Left ventricle myocardium inferior (tissue), 1 donor: Measurements from ENCODE around the gene DLG5. TPM values are rescaled to one million over a fixed set of nuclear protein-coding genes. Genes with fewer than 3 reads are reported as not detected.

Experiments
- DNase-seq: peaks from one replicate; pipeline ENCODE4 v3.0.0-alpha.2; 2020
- H3K27ac ChIP-seq: fragments of 200-600 bp; replicated peaks from 2 replicates; pipeline ENCODE4 v1.8.0; 2021
- H3K27me3 ChIP-seq: fragments of 200-600 bp; 2 replicates; pipeline ENCODE4 v1.8.0; 2021; ENCODE audit warnings: low read depth
- H3K36me3 ChIP-seq: fragments of 200-600 bp; 2 replicates; pipeline ENCODE4 v1.8.0; 2021
- H3K4me1 ChIP-seq: fragments of 200-600 bp; 2 replicates; pipeline ENCODE4 v1.8.0; 2021
- H3K4me3 ChIP-seq: fragments of 200-600 bp; 2 replicates; pipeline ENCODE4 v1.8.0; 2021; ENCODE audit warnings: mild to moderate bottlenecking, moderate library complexity
- H3K9me3 ChIP-seq: fragments of 200-600 bp; replicated peaks from 2 replicates; pipeline ENCODE4 v1.8.0; 2021
- intact Hi-C: fragments of 100-400 bp; cut with micrococcal nuclease; formaldehyde crosslinking; loops from one replicate; pipeline ENCODE4 v1.11.0; 2022
- total RNA-seq: library from RNA; stranded (reverse); fragmentation: NEBNext Ultra II Directional; extraction: Animal tissue kit (Norgen Biotek cat#: 25700); gene quantifications from one replicate; pipeline ENCODE4 v1.2.1, GENCODE V29; 2021
- TF ChIP-seq, protein P1 (sequence below): fragments of 200-600 bp; IDR thresholded peaks from 2 replicates; pipeline ENCODE4 v1.8.0; 2021; ENCODE audit warnings: antibody characterized with exemption, mild to moderate bottlenecking, borderline replicate concordance
- donor health status: DM: no; HTN: yes; CAD: no; lungs with severe emphysema.

The DLG5 gene
- total RNA-seq, 1 donor from 2014 or later = 8.9 TPM

DNA sequence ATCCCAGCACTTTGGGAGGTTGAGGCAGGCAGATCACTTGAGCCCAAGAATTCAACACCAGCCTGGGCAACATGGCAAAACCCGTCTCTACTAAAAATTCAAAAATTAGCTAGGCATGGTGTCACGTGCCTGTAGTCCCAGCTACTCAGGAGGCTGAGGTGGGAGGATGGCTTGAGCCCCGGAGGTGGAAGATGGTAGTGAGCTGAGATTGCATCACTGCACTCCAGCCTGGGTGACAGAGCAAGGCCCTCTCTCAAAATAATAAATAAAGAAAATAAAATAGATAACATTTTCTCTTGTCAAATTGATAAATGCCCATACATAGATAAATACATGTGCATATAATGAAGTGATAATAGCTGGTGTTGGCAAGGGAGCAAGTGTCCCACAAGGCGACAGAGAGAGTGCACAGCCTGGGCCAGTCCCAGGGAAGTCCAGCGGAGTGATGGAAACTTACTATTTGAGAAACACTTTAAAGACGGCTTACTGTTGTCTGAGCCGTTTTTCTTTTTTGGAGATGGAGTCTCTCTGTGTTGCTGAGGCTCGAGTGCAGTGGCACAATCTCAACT lies 33.4 kb upstream of the DLG5 start:
- no peaks in the 10 kb centered on the region for H3K4me1 ChIP-seq
- no peak for DNase-seq
- TF ChIP-seq, protein P1, sequence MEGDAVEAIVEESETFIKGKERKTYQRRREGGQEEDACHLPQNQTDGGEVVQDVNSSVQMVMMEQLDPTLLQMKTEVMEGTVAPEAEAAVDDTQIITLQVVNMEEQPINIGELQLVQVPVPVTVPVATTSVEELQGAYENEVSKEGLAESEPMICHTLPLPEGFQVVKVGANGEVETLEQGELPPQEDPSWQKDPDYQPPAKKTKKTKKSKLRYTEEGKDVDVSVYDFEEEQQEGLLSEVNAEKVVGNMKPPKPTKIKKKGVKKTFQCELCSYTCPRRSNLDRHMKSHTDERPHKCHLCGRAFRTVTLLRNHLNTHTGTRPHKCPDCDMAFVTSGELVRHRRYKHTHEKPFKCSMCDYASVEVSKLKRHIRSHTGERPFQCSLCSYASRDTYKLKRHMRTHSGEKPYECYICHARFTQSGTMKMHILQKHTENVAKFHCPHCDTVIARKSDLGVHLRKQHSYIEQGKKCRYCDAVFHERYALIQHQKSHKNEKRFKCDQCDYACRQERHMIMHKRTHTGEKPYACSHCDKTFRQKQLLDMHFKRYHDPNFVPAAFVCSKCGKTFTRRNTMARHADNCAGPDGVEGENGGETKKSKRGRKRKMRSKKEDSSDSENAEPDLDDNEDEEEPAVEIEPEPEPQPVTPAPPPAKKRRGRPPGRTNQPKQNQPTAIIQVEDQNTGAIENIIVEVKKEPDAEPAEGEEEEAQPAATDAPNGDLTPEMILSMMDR = no peak
- intact Hi-C loops = no loop called here
- H3K27ac ChIP-seq = no peak overlapping the region
- H3K9me3 ChIP-seq = no peaks in the 10 kb centered on the region
- no peaks in the 10 kb centered on the region for H3K36me3 ChIP-seq
- no peak overlapping the region for H3K4me3 ChIP-seq
- peaks cover 11% of the 10 kb centered on the region for H3K27me3 ChIP-seq

DNA sequence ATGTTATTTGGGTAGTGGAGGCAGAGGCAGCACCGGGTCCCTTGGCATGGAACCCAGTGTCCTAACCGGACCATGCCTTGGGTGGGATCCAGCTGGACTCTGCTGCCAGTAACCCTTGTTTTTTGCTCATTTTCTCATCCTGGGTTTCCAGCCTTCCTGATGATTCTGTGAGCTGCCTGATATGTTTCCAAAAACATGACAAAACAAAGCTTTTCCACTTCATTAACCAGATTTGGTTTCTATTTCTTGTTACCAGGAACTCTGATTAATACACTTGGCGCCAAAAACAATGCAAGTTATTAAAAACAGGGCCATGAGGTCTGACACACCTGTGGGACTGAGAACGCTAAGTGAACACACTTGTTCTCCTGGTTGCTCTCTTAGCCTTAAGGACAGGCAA lies 32.8 kb upstream of the DLG5 start:
- no peaks in the 10 kb centered on the region for H3K9me3 ChIP-seq
- no peak overlapping the region for H3K27ac ChIP-seq
- TF ChIP-seq, protein P1 = no peak
- H3K36me3 ChIP-seq = no peaks in the 10 kb centered on the region
- intact Hi-C loops = no loop called here
- peaks cover 11% of the 10 kb centered on the region for H3K27me3 ChIP-seq
- no peak overlapping the region for H3K4me3 ChIP-seq
- H3K4me1 ChIP-seq = no peaks in the 10 kb centered on the region
- no peak for DNase-seq

DNA sequence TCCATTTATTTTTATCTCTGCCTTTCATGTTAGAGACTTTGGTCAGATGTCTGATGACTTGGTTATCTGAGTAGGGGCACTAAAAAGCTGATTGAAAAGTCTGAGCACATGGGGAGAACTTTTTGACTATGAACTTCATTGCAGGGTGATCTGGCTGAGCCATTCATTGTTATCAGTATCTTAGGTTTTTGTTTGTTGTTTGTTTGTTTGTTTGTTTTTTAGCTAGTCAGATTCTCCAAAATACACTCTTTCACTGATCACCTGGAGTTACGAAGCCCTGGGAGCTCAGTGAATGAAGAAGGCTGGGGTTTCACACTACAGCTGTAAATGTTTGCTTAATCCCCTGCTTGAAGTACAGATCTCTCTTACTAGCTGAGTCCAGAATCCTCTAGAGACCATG lies 28.6 kb upstream of the DLG5 start:
- Histone ChIP-seq H3K27me3 (peaks cover 11% of the 10 kb centered on the region), H3K4me3 (no peak overlapping the region), H3K36me3 (no peaks in the 10 kb centered on the region), H3K4me1 (no peaks in the 10 kb centered on the region), H3K27ac (no peak overlapping the region), H3K9me3 (peaks cover 32% of the 10 kb centered on the region)
- no peak for DNase-seq
- TF ChIP-seq, protein P1 = no peak
- intact Hi-C loops = no loop called here

DNA sequence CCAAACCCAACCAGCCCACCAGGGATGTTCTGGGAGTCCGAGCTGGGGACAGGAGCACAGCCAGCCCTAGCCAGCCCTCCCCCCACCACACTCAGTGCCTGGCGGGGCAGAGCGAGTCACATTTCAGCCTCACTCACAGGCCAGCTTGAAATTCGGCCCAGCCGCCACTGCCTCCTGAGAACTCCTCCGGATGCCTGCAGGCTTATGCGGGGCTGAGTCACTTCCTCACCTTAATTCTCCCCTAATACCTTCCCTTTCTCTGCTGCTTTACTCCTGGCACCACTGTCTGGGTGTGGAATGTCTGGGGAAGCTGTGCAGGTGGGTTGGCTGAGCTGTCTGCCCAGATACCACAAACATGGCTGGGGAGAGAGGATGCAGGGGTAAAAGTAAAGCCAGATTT lies 22.6 kb upstream of the DLG5 start:
- H3K27ac ChIP-seq = no peak overlapping the region
- H3K27me3 ChIP-seq = no peaks in the 10 kb centered on the region
- H3K36me3 ChIP-seq = no peaks in the 10 kb centered on the region
- H3K4me3 ChIP-seq = no peak overlapping the region
- no peaks in the 10 kb centered on the region for H3K4me1 ChIP-seq
- intact Hi-C loops = no loop called here
- no peak for DNase-seq
- TF ChIP-seq, protein P1 = no peak
- peaks cover 34% of the 10 kb centered on the region for H3K9me3 ChIP-seq

DNA sequence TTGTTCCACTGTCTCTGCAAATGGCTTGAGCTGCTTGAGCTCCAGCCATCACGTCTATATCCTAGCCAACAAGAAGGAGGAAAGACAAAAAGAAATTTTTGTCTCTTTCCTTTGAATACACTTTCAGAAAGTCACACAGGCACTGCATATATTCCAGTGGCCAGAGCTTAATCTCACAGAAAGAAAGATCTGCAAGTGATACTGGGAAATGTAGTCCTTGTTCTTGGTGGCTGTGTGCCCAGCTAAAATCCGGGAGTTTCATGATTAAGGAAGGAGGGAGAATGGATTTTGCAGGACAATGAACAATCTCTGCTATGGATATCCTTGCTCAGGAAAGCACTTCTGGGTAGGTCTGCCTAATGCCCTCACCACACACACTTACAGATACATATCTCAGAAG lies 19.5 kb upstream of the DLG5 start:
- TF ChIP-seq, protein P1 = no peak

DNA sequence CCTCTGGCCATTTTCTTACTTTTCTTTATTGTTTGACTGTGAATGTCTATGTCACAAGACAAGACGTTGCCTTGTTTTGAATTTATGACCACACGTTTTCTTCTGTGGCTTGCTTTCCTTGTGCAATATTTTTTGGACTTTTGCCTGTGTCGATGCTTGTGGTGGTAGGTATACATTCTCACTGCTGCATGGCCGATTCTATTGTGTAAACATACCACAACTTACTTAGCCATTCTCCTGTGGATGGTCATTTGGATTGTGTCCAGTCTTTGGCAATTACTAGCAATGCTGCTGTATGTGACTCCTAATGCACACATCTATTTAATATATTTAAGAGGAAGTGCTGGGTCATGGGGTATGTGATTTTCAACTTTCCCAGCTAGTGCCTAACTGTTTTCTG lies 18.0 kb upstream of the DLG5 start:
- no peaks in the 10 kb centered on the region for H3K36me3 ChIP-seq
- H3K4me1 ChIP-seq = peaks cover 16% of the 10 kb centered on the region
- TF ChIP-seq, protein P1 = no peak
- H3K9me3 ChIP-seq = no peaks in the 10 kb centered on the region
- no peak for DNase-seq
- H3K27ac ChIP-seq = no peak overlapping the region
- intact Hi-C loops = no loop called here
- no peaks in the 10 kb centered on the region for H3K27me3 ChIP-seq
- H3K4me3 ChIP-seq = no peak overlapping the region

More for the DNA sequence above, 19.5 kb upstream of the DLG5 start:
- DNase-seq = no peak
- Histone ChIP-seq H3K27ac (no peak overlapping the region), H3K27me3 (no peaks in the 10 kb centered on the region), H3K4me3 (no peak overlapping the region), H3K36me3 (no peaks in the 10 kb centered on the region), H3K4me1 (peaks cover 9% of the 10 kb centered on the region), H3K9me3 (peaks cover 12% of the 10 kb centered on the region)
- intact Hi-C loops = no loop called here
